Measurements from ENCODE around the gene PTPRO. TPM values are rescaled to one million over a fixed set of nuclear protein-coding genes. Genes with fewer than 3 reads are reported as not detected.

Gene PTPRO
- total RNA-seq, 4 donors from 2014 or later: 0.26 to 0.81 (median 0.51) TPM

DNA sequence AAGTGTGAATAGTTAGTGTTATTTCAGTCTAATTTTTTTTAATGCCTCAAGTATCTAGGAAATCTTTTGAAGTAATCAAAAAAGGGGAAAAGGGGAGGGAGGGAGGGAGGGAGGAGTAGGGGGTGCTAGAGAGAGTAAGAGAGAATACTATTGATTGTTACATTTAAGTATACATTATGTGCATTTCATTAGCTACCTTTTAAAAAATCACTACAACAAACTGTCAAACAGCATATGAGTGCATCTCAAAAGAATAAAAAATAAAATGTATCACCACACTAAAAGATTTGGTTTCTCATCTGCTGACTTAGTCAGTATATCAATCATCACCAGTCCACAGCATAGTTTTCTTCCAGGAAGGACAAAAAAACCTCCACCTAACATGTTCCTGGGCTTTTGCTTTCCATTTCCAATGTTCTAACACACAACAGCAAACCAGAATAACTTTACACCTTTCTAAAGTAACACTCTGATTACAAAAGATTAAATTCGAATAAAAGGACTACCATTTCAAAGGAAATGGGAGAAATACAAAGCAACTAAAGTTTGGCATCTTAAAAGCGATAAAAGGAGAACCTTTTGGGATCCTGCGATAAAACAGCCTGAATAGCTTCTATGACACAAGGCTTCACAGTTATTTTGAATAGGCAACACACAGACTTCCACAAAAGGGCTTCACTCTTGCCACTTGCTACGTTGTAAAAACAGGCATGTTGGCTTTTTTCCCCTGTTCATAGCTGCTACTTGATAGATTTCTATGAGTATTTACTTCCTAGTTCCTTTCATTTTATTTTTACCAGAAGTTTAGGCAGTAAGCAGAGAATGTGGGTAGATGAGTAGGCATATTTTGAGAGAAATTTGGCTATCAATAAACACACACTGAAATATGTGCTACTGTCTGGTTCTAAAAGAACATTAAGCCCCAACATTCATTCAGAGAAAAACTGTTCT, 306.0 kb downstream of the PTPRO start:
- H3K27ac ChIP-seq: peak overlapping the region; percentile 80

GRCh38 chr12:15629108-15629507, 306.8 kb downstream of the PTPRO start:
- peak in 1 of 2 donors; percentile 72 for DNase-seq (ENCODE audit: low spot score in 2 of 2)
- TF ChIP-seq CTCF (IDR thresholded peaks at IDR 0.05): no peak
- no peak for TF ChIP-seq POLR2A (IDR thresholded peaks at IDR 0.05)
- TF ChIP-seq EP300 (IDR thresholded peaks at IDR 0.05): peak; percentile 67
- peak in 2 of 3 donors; percentile 73 to 74 for TF ChIP-seq POLR2AphosphoS5 (IDR thresholded peaks at IDR 0.05)
- Histone ChIP-seq H3K4me1 (peaks cover 9% of the 10 kb centered on the region), H3K4me3 (no peak overlapping the region), H3K9me3 (no peaks in the 10 kb centered on the region), H3K27ac (peak overlapping the region; percentile 80), H3K27me3 (no peaks in the 10 kb centered on the region), H3K36me3 (peaks cover 3% of the 10 kb centered on the region)
- WGBS: 35% methylated on average over 5 of the region's 5 CpGs

More for the DNA sequence above, 306.0 kb downstream of the PTPRO start:
- WGBS: 43% methylated on average over 4 of the region's 4 CpGs
- no peak for TF ChIP-seq EP300 (IDR thresholded peaks at IDR 0.05)
- TF ChIP-seq CTCF (IDR thresholded peaks at IDR 0.05): no peak
- TF ChIP-seq POLR2AphosphoS5 (IDR thresholded peaks at IDR 0.05): no peak
- TF ChIP-seq POLR2A (IDR thresholded peaks at IDR 0.05): no peak
- H3K36me3 ChIP-seq: peaks cover 6% of the 10 kb centered on the region
- DNase-seq (ENCODE audit: low spot score in 2 of 2): no peak
- peaks cover 9% of the 10 kb centered on the region for H3K4me1 ChIP-seq
- no peaks in the 10 kb centered on the region for H3K27me3 ChIP-seq
- no peaks in the 10 kb centered on the region for H3K9me3 ChIP-seq
- H3K4me3 ChIP-seq: no peak overlapping the region

DNA sequence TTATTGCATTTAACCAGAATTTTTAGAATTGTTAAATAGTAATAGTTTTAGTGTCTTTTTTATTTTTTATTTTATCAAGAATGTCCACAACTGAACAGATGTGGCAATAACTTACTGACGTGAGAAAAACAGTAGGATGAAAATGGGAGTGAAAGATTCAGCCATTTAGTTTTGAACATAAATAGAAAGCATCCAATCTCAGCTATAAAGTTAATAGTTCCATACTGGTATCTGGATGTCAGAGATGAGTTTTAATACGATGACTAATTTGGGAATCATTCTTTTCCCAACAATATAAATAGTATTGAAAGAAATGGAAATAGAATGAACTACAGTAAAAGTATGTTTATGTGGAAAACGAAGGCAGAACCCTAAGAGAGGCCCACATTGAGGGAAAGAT, 307.5 kb downstream of the PTPRO start:
- Histone ChIP-seq H3K4me1 (peaks cover 9% of the 10 kb centered on the region), H3K27me3 (no peaks in the 10 kb centered on the region), H3K27ac (peak overlapping the region; percentile 80), H3K36me3 (no peaks in the 10 kb centered on the region), H3K4me3 (no peak overlapping the region), H3K9me3 (no peaks in the 10 kb centered on the region)
- TF ChIP-seq EP300 (IDR thresholded peaks at IDR 0.05): no peak
- no peak for TF ChIP-seq CTCF (IDR thresholded peaks at IDR 0.05)
- no peak for TF ChIP-seq POLR2A (IDR thresholded peaks at IDR 0.05)
- no peak for TF ChIP-seq POLR2AphosphoS5 (IDR thresholded peaks at IDR 0.05)
- DNase-seq (ENCODE audit: low spot score in 2 of 2): no peak
- 62% methylated on average over 3 of the region's 3 CpGs for WGBS

DNA sequence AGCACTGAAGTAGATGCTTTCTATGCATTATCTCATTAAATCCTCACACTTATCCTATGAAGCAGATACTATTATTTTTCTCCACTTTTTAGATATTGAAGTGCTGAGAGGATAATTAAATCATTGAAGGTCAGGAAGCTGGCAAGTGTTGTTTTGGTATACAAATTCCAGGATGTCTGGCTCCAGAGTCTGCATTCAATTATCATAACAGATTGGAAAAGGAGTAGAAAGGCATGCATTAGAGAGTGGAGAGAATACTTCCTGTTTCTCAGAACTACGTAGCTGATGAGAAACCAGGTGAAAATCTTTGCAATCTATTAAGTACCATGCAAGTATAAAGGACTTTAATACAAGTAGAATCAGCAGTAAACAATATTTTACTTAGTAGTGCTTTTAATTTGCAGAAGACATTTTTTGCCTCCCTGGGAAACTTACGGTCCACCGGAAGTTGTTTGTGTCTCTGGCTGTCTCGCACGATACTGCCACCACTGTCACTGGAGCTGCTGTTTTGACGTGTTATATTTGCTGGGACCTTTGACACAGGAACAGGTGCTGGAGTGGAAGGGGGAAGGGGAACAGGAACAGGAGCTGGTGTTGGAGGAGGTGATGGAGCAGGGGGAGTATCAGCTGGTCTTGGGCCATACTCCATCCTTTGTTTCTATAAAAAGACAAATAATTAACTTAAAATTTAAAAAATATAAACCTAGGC, 308.9 kb downstream of the PTPRO start:
- Histone ChIP-seq H3K4me3 (no peak overlapping the region), H3K4me1 (peaks cover 9% of the 10 kb centered on the region), H3K9me3 (no peaks in the 10 kb centered on the region), H3K27me3 (no peaks in the 10 kb centered on the region), H3K36me3 (no peaks in the 10 kb centered on the region), H3K27ac (peak overlapping the region; percentile 46)
- TF ChIP-seq CTCF (IDR thresholded peaks at IDR 0.05) (no peak), POLR2A (IDR thresholded peaks at IDR 0.05) (no peak), EP300 (IDR thresholded peaks at IDR 0.05) (no peak), POLR2AphosphoS5 (IDR thresholded peaks at IDR 0.05) (no peak)
- WGBS: 82% methylated on average over 6 of the region's 6 CpGs
- no peak for DNase-seq (ENCODE audit: low spot score in 2 of 2)

GRCh38 chr12:15632708-15633107, 310.4 kb downstream of the PTPRO start:
- Histone ChIP-seq H3K4me1 (peaks cover 8% of the 10 kb centered on the region), H3K9me3 (no peaks in the 10 kb centered on the region), H3K27me3 (no peaks in the 10 kb centered on the region), H3K36me3 (no peaks in the 10 kb centered on the region), H3K4me3 (no peak overlapping the region), H3K27ac (no peak overlapping the region)
- no peak for TF ChIP-seq POLR2A (IDR thresholded peaks at IDR 0.05)
- no peak for TF ChIP-seq EP300 (IDR thresholded peaks at IDR 0.05)
- TF ChIP-seq POLR2AphosphoS5 (IDR thresholded peaks at IDR 0.05): no peak
- TF ChIP-seq CTCF (IDR thresholded peaks at IDR 0.05): no peak
- DNase-seq (ENCODE audit: low spot score in 2 of 2): no peak
- 86% methylated on average over 4 of the region's 4 CpGs for WGBS
